ENCODE data around the gene TBC1D24.
"Not testable (repeated sequence)": the region's sequence is repeated elsewhere in the genome, so short reads cannot be mapped to it uniquely, and the experiment has no call there.

TBC1D24 gene

DNA sequence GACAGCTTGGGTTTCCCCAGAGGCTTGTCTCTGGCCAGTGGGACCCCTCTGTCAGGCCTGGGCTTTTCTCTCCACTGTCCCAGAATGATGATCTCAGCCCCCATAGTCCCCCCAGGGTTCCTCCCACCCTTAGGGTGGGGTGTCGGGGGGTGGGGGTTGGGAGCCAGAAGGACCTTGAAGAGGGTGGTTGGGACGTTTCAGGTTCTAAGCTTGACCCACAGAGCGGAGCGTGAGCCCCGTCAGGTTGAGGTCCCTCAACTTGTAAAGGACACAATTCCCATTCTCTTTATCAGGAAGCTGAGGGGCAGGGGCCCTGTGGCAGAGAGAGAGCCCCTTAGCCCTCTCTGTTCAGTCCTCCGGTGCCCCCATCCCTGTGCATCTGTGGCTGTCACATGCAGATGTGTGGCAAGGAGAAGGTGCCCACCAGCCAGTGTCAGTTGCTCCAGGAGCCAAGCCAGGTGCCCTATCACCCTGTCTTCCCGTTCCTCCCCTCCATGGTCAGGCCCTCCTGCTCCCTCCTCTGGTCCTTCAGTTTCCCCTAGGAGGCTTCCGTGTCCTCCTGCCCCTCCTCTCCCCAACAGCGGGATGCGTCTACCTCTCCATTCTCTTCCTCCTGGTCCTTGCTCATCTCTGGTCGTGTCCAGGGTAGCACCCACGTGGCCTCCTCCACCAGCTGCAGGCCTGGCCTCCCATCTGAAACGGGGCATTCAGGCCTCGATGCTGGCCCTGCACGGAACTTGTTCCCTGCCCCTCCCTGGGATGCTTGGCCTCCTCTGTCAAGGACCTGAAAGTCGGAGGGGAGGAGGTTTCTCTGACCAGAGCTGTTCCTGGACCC, 5.3 kb upstream of the TBC1D24 start:
- DNase-seq: no peak

DNA sequence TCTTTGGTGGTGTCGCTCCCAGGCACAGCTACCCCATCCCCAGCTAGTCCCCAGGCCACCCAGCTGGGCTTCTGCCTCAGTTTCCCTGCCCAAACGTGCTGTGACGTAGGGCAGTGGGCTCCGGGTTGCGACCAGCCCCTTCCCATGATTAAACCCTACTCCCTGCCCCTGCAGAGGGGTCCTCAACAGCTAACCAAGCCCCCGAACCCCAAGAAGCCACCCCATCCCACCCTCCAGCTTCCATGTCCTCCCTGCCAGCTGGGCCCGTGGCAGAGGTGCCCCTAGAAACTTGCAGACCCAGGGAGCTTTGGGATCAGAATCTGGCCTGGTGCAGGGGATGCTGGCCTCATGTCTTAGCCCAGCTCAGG, 4.7 kb upstream of the TBC1D24 start:
- no peak for DNase-seq

DNA sequence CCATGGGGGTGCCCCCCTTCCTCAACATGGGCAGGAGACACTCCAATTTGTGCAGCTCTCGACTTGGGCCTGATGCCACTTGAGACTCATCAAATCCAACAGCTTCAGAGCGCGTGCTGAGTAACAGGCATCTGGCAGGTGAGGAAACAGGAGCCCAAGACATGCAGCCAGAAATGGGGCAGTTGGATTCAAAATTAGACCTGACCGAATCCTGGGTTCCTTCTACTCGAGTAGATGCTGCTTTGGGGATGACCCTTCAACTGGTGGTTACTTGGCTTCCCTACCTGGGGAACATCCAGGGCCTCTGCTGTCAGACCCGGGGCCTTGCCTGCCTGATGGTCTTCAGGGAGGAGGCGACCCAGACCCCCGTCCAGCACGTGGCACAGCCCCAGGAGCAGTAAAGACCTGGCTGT, 4.3 kb upstream of the TBC1D24 start:
- peak; percentile 90 for DNase-seq

DNA sequence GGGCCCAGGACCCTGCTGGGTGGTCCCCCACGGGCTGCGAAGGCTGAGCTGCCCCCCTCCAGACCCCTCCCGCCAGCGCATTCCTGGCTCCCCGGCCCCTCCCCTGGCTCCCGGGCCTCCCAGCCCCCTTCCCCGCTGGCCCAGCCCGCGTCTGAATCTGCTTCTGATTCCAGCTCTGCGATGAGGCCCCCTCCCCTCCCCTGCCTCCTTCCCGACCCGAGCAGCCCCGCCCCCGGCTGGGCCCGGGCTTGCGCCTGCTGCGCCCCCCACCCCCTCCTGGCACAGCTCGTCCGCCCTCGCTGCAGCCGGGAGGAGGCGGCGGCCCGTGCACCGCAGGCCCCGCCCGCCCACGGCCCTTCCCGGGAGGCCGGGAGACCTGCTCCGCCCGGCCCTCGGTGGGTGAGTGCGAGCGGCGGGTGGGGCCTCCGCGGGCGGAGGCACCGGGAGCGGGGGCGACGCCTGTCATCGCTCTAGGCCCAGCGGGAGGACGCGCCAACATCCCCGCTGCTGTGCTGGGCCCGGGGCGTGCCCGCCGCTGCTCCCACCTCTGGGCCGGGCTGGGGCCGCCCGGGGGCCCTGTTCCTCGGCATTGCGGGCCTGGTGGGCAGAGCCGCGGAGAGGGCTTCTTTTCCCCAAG, 3.8 kb upstream of the TBC1D24 start, which contains the start of gene NTN3:
Gene NTN3, plus strand, starts transcription at position 282 of the 637 bp plus-strand sequence. CDS start 405 bp downstream, outside the sequence.
- peak; percentile 79 for DNase-seq

DNA sequence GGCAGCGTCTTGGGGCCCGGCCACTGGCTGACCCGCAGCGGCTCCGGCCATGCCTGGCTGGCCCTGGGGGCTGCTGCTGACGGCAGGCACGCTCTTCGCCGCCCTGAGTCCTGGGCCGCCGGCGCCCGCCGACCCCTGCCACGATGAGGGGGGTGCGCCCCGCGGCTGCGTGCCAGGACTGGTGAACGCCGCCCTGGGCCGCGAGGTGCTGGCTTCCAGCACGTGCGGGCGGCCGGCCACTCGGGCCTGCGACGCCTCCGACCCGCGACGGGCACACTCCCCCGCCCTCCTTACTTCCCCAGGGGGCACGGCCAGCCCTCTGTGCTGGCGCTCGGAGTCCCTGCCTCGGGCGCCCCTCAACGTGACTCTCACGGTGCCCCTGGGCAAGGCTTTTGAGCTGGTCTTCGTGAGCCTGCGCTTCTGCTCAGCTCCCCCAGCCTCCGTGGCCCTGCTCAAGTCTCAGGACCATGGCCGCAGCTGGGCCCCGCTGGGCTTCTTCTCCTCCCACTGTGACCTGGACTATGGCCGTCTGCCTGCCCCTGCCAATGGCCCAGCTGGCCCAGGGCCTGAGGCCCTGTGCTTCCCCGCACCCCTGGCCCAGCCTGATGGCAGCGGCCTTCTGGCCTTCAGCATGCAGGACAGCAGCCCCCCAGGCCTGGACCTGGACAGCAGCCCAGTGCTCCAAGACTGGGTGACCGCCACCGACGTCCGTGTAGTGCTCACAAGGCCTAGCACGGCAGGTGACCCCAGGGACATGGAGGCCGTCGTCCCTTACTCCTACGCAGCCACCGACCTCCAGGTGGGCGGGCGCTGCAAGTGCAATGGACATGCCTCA, 3.1 kb upstream of the TBC1D24 start:
- no peak for DNase-seq

DNA sequence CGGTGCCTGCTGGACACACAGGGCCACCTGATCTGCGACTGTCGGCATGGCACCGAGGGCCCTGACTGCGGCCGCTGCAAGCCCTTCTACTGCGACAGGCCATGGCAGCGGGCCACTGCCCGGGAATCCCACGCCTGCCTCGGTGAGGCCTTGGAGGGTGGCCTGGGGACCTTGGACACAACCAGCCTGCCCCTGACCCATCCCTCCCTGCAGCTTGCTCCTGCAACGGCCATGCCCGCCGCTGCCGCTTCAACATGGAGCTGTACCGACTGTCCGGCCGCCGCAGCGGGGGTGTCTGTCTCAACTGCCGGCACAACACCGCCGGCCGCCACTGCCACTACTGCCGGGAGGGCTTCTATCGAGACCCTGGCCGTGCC, 2.5 kb upstream of the TBC1D24 start:
- no peak for DNase-seq

DNA sequence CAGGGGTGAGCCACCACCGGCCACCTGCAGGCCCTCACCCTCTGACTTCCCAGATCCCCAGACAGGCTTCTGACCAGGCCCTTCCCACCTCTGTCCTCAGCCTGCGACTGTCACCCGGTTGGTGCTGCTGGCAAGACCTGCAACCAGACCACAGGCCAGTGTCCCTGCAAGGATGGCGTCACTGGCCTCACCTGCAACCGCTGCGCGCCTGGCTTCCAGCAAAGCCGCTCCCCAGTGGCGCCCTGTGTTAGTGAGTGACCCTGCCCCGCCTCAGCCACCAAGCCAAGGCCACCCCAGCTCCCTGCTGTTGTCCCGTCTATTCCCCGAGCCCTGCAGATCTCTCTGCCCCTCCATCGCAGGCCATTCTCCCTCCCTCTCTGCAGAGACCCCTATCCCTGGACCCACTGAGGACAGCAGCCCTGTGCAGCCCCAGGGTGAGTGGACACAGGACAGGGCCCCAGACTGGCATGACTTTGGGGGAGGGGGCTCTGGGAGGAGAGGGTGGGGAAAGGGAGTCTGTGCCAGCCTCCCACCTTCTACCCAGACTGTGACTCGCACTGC, 2.0 kb upstream of the TBC1D24 start:
- no peak for DNase-seq

DNA sequence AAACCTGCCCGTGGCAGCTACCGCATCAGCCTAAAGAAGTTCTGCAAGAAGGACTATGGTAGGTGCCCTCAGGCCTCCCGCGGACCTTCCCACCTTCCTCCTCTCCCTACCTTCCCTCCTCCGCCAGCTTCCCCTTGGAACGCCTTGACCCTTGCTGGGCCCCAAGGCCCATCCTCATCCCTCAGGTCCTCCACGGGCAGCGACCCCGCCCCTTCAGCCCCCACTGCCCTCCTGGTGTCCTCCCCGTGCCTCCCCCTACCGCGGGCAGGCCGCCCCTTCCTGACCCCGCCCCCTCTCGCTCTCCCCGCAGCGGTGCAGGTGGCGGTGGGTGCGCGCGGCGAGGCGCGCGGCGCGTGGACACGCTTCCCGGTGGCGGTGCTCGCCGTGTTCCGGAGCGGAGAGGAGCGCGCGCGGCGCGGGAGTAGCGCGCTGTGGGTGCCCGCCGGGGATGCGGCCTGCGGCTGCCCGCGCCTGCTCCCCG, 1.4 kb upstream of the TBC1D24 start:
- DNase-seq: no peak

DNA sequence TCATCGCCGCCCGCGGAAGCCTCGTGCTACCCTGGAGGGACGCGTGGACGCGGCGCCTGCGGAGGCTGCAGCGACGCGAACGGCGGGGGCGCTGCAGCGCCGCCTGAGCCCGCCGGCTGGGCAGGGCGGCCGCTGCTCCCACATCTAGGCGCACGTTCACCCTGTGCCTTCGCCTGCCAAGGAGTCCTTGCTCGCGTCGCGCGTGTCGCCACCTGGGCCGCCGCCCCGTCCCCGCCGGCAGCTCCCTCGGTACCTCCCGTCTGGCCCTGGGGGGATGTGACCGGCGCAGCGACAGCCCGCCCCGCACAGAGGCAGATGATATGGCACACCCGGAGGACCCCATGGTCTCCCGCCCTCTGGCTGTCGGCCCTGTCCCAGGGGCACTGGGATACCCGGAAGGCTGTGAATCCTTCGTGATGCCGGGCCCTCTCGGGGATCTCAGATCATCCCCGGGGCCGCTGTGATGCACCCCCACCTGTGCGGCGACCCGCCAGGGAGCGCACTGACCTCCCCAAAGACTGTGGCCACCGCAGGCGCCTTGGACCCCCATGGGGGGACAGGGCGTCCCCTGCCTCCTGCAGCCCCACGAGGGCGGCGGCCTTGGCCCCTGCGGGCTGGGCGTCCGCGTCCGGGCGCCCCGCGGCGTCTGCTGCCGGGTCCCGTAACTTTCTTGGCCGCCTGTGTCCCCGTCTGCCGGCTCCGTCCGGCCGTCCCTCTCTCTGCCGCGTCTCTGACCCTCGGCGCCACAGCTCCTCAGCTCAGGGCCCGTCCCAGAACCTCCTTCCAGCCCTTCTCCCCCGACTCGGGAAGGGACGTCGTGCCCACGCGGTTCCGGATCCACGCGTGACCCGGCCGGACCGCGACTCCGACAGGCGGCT, 689 bp upstream of the TBC1D24 start:
- no peak for DNase-seq

DNA sequence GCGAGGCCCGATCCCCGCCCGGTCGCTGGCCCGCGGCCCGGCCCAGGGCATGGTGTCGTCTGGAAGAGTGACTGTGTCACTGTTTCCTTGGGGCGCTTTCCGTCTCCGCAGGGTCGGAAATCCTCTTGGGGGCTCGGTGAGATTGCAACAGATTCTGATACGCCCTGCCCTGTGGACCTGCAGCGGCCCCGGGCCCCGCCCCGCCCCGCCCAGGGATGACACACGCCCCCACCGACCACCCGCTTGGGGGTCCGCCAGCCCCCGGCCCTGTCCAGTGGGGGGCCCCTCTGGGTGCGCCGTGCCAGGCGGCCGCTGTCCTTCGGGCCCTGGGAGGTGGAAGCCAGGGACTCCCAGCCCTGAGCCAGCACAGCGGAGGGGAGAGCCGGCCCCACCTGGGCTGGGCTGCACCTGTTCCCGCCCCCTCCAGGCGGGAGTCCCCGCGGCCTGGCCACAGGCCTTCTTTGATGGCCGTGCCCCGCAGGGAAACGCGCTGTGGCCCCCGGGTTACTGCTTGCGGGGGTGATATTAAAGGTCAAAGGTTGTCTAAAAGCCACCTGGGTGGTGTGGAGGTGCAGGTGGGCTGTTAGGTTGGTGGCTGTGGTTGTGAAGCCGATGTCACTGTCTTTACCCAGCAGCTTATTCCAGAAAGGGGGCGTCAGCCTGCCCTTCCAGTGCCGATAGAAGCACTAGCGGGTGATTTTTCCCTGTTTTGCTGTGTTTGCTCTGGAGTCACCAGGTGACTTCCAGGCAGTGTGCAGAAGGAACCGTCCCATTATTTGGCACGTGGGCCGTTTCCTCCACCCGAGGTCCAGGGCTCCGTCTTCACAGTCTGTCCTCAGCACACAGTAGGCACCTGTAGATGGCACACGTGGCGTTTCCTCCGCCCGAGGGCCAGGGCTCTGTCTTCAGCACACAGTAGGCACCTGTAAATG, 752 bp downstream of the TBC1D24 start:
- DNase-seq: no peak

DNA sequence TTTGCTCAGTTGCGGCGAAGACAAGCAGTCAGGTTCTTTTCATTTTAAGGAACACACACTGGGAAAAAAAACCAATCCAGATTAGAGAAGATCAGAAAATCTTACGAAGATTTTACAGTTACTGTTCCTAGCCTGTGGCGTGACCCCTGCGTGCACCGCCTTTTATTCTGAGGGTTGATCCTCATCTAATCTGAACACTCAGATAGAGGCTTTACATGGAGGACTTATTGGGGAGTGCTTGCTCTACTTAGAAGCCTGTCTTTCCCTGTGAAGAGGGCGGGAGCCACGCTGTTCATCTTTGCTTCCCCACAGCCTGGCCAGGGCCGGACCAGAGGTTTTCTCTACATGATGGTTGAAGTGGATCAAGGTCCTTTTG, 1.4 kb downstream of the TBC1D24 start:
- DNase-seq: no peak

DNA sequence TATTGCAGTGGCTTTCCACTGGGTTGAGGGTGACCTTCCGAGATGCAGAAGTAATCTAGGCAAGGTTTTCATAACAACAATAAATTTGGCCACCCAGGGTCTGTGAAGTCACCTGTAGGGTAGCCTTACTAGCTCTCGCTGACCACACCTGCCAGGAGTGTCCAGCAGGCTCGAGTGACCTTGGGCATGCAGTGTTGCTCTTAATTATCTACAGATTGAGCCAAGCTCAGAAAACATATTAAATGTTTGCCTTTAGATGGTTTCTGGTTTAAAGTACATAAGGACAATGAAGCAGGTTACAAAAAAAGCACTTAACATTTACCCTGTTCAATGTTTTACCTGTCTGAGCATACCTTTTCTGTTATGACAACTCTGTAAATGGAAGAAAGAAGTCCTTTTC, 1.8 kb downstream of the TBC1D24 start:
- no peak for DNase-seq

DNA sequence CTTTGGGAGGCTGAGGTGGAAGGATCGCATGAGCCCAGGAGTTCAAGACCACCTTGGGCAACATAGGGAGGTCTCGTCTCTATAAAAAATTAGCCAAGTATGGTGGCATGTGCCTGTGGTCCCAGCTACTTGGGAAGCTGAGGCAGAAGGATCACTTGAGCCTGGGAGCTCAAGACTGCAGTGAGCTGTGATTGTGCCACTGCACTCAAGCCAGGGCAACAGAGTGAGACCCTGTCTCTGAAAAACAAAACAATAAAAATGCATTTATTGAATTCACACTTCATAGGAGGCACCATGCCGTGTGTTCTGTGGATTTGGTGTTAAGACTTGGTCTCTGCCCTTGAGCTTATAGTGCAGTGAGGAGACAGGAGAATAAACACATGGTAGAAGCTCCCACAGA, 2.4 kb downstream of the TBC1D24 start:
- no peak for DNase-seq

DNA sequence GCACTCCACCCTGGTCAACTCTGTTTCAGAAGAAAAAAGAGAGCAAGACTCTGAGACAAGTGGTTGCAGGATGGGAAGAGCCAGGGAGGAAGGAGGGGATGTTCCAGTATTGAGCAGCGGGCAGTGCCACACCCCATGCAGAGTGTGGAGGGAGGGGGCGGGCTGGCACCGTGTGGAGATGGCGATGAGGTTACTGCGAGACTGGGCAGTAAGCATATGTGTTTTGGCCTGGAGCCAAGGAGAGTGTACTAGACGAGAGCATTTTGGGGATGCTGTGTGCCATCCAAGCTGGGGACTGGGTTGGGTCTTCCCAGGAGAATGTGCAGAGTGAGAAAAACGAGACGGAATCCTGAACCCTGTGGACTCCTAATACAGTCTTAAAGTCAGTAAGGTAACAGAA, 3.4 kb downstream of the TBC1D24 start:
- DNase-seq: no peak

DNA sequence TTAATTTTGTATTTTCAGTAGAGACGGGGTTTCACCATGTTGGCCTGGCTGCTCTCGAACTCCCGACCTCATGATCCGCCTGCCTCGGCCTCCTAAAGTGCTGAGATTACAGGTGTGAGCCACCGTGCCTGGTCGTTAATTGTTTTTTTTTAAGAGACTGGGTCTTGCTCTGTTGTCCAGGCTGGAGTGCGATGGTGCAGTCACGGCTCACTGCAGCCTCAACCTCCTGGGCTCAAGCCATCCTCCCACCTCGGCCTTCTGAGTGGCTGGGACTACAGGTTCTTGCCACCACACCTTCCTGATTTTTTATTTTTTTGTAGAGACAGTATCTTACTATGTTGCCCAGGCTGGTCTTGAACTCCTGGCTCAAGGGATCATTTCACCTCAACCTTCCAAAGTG, 5.1 kb downstream of the TBC1D24 start:
- DNase-seq: not testable (repeated sequence)

DNA sequence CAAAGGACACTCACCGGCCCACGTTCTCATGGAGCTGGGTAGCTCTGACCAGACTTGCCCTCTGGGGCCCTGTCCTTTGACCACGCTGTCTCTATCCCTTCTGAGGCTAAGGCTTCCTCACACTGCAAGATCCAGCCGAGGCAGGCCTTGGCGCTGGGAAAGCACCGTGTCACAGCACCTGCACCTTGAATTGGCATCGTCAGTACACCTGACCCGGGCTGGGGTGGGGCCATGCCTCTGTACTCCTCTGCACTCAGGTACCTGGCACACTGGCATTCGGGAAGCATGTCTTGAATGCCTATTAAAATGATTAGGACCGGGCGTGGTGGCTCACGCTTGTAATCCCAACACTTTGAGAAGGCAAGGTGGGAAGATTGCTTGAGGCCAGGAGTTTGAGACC, 6.0 kb downstream of the TBC1D24 start:
- DNase-seq: no peak

DNA sequence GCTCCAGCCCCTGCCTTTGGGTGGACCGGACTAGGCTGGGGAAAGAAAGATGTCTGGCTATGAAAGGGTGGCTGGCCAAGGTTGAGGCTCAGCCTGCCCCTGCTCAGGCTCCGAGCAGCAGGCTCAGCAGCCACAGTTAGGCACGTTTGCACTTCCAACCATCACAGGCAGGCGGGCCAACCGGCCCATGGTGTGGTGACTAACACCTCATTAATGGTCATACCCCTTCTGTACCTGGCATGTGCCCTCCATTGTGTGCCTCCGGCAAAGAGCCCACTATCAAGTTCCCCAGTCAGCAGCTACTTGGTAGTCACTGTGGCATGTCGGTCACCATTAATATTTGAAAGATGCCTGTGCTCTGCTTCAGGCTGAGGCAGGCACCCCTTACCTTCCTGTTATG, 6.7 kb downstream of the TBC1D24 start:
- no peak for DNase-seq

DNA sequence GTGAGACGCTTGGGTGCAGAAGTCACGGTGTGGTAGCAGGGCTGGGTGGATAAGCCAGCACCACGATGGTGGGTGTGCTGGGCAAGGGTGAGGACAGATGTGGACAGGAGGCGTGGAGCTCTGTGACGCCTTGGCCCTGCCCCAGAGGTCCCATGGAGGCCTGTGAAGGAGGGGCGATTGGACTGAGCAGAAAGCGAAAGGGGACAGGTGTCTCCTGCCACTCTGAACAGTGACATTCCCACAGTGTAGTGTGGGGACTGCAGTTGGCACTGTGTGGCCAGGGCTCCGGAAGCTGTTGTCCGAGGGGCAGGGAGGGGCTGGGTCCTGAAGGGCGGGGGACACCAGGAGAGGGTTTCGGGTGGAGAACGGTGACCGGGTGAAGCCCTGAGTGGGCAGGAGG, 7.3 kb downstream of the TBC1D24 start:
- no peak for DNase-seq

DNA sequence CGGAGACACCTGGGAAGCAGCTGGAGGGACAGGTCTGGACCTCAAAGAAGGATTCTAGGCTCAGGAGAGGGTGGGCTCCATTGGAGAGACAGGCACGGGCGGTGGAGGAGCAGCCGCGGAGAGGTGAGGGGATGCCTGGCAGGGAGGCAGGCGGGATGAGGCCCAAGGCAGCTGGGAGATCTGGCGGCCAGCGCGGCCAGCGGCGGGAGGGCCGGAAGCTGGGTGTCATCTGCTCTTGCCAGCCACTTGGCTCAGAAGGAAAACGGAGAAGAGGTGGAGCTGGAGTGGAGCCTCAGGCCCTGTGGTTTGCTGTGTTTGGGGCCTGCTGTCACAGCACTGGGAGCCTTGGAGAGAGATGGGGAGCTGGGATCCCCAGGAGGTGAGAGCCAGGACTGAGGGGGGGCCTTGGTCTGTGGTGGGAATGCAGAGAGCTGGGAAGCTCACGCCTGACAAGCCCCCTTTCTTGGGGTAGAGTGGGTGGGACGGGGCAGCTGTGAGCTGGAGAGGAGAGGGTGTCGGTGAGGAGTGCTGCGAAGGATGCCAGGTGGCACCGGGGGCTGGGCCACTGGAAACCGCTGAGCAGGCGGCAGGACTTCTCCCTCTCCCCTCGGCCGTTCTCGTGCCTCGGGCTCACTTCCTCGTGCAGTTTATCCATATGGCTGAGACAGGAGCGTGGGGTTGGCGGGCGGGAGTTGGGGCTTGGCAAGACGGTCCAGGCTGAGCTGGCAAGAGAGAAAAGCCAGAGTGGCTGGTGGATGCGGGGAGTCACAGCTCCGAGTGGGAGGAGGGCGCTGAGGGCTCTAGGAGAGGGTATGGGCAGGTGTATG, 8.0 kb downstream of the TBC1D24 start:
- peak; percentile 80 for DNase-seq

Data from DMS 273 treated with DMSO at 0.1 percent for 48 hours (cell line).